Measurements from ENCODE around the gene MYH13. TPM values are rescaled to one million over a fixed set of nuclear protein-coding genes. Genes with fewer than 3 reads are reported as not detected.

The MYH13 gene
- total and polyA plus RNA-seq, 9 donors = not detected

- no peaks in the 10 kb centered on the region for H3K9me3 ChIP-seq
- H3K4me3 ChIP-seq = no peak overlapping the region
- no peaks in the 10 kb centered on the region for H3K36me3 ChIP-seq
- 85 to 91% (median 87%) methylated on average over 9 of the region's 9 CpGs for WGBS, 3 donors
- no peak overlapping the region for H3K27ac ChIP-seq
- no peak for DNase-seq
- no peaks in the 10 kb centered on the region for H3K27me3 ChIP-seq
- TF ChIP-seq EP300 (IDR thresholded peaks at IDR 0.05) (no peak), POLR2A (IDR thresholded peaks at IDR 0.05) (no peak), CTCF (IDR thresholded peaks at IDR 0.05) (no peak)
- no peaks in the 10 kb centered on the region for H3K4me1 ChIP-seq (ENCODE audit: insufficient read depth)
- intact Hi-C loops (cut with DNase I) = no loop called here
These were observed 20.1 kb upstream of the MYH13 start for GRCh38 chr17:10392880-10393279.

- H3K4me3 ChIP-seq = no peak overlapping the region
- no peak overlapping the region for H3K27ac ChIP-seq
- TF ChIP-seq POLR2A (IDR thresholded peaks at IDR 0.05) = no peak
- TF ChIP-seq CTCF (IDR thresholded peaks at IDR 0.05) = no peak
- H3K27me3 ChIP-seq = no peaks in the 10 kb centered on the region
- intact Hi-C loops (cut with DNase I) = no loop called here
- DNase-seq = no peak
- H3K9me3 ChIP-seq = no peaks in the 10 kb centered on the region
- H3K4me1 ChIP-seq (ENCODE audit: insufficient read depth) = no peaks in the 10 kb centered on the region
- WGBS, 3 donors = 78 to 85% (median 85%) methylated on average over 6 of the region's 6 CpGs
- H3K36me3 ChIP-seq = no peaks in the 10 kb centered on the region
These were observed 13.1 kb upstream of the MYH13 start for GRCh38 chr17:10385871-10386270.

GRCh38 chr17:10384175-10384574 is 11.4 kb upstream of the MYH13 start:
- Histone ChIP-seq H3K4me3 (no peak overlapping the region), H3K4me1 (ENCODE audit: insufficient read depth) (no peaks in the 10 kb centered on the region), H3K9me3 (no peaks in the 10 kb centered on the region), H3K27ac (no peak overlapping the region), H3K27me3 (no peaks in the 10 kb centered on the region), H3K36me3 (no peaks in the 10 kb centered on the region)
- TF ChIP-seq POLR2A (IDR thresholded peaks at IDR 0.05) = no peak
- no peak for TF ChIP-seq CTCF (IDR thresholded peaks at IDR 0.05)
- TF ChIP-seq EP300 (IDR thresholded peaks at IDR 0.05) = no peak
- 35 to 54% (median 35%) methylated on average over 8 of the region's 8 CpGs for WGBS, 3 donors
- no peak for DNase-seq
- intact Hi-C loops (cut with DNase I) = no loop called here

- no peak for DNase-seq
- Histone ChIP-seq H3K4me3 (no peak overlapping the region), H3K27me3 (no peaks in the 10 kb centered on the region), H3K9me3 (no peaks in the 10 kb centered on the region), H3K27ac (no peak overlapping the region), H3K36me3 (no peaks in the 10 kb centered on the region), H3K4me1 (ENCODE audit: insufficient read depth) (no peaks in the 10 kb centered on the region)
- TF ChIP-seq CTCF (IDR thresholded peaks at IDR 0.05) (no peak), POLR2A (IDR thresholded peaks at IDR 0.05) (no peak)
- intact Hi-C loops (cut with DNase I) = no loop called here
- 58 to 64% (median 63%) methylated on average over 3 of the region's 3 CpGs for WGBS, 3 donors
These were observed 8.0 kb upstream of the MYH13 start for GRCh38 chr17:10380631-10381408.
